ENCODE results near the gene REV3L. TPM values are rescaled to one million over a fixed set of nuclear protein-coding genes. Genes with fewer than 3 reads are reported as not detected.

The REV3L gene
- total and polyA plus RNA-seq, 9 of the 15 experiments (the other 6 are each of a cell fraction or from before 2014, with no cell fraction given), result 5.5 to 24.4 (median 14.4) TPM

- TF ChIP-seq ZNF318 (IDR thresholded peaks at IDR 0.05; ENCODE audit: borderline replicate concordance in 1 of 2, low read depth in 1 of 2) (peak in 1 of 2 experiments; percentile 11; a peak in 1 of 4 replicates), HMG20B (CRISPR knock-in tag; IDR thresholded peaks at IDR 0.05) (no peak), TAF9B (IDR thresholded peaks at IDR 0.05; ENCODE audit: partially characterized antibody) (peak; percentile 17), ARID1B (IDR thresholded peaks at IDR 0.05) (peak; percentile 46; the same call in 1 of the 2 replicates), ZNF436 (CRISPR knock-in tag; IDR thresholded peaks at IDR 0.05) (no peak), TOE1 (IDR thresholded peaks at IDR 0.05; ENCODE audit: borderline replicate concordance) (no peak), TOE1 (CRISPR knock-in tag; IDR thresholded peaks at IDR 0.05; ENCODE audit: borderline replicate concordance, low read depth) (no peak), MLLT1 (IDR thresholded peaks at IDR 0.05) (no peak), C11orf30 (IDR thresholded peaks at IDR 0.05; ENCODE audit: low read depth) (peak; percentile 65), ZNF175 (CRISPR knock-in tag; IDR thresholded peaks at IDR 0.05; ENCODE audit: low read depth) (no peak), GATAD2B (IDR thresholded peaks at IDR 0.05; ENCODE audit: borderline replicate concordance) (peak; percentile 15; the same call in 1 of the 2 replicates), DPF2 (IDR thresholded peaks at IDR 0.05) (peak; percentile 69)
Observed at GRCh38 chr6:111462770-111463391, 20.1 kb downstream of the REV3L start (continued).
